GM23338 (cell line): ENCODE measurements around the gene MAG.

Source experiments
- POLR2AphosphoS5 ChIP-seq: IDR thresholded peaks from 2 replicates; pipeline ENCODE4 v1.6.1; 2016; ENCODE audit warnings: antibody characterized with exemption, low read depth
- TF ChIP-seq, protein P1 (sequence below), 2 experiments: fragments of 200-600 bp in 1 of 2; sonication (generic) in 1 of 2; conservative IDR thresholded peaks; 2 replicates each; pipeline versions ENCODE4 v1.5.1 to v1.6.1; 2016 to 2017; ENCODE audit warnings: antibody characterized with exemption in 2 of 2, low read depth in 2 of 2, mild to moderate bottlenecking in 2 of 2, moderate library complexity in 1 of 2
- TF ChIP-seq, protein P2 (sequence below): IDR thresholded peaks from one replicate; pipeline ENCODE4 v1.6.1; 2018; ENCODE audit warnings: antibody characterized with exemption; ENCODE audit not compliant: unreplicated experiment

DNA sequence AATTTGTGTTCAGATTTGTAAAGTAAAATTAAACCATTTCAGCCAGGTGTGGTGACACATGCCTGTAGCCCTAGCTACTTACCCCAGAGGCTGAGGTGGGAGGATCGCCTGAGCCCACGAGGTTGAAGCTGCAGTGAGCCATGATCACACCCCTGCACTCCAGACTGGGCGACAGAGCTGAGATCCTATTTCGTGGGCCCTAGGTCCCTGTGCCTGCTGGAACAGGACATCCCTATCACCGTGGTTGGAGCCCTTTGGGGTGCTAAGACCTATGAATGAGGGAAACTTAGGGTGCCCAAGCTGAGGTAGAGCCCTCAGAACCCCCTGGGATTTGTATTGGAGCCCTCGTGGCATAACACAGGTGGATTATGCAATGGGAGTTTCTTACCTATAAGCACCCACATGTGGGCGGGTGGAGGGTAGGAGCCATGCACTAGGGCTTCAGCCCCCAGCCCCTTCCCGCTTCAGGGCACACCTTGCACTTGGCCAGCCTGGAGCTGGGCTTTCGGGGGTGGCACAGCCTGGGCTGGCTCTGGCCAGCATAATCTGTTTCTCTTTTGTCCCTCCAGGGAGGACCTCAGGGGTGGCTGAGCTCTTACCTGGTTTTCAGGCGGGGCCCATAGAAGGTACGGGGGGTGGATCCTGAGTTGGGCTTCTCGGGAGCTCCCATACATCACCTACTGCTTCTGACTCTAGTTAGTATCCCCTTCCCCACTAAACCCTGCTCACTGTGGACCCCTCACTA, 30.4 kb upstream of the MAG start:
- TF ChIP-seq, protein P1, sequence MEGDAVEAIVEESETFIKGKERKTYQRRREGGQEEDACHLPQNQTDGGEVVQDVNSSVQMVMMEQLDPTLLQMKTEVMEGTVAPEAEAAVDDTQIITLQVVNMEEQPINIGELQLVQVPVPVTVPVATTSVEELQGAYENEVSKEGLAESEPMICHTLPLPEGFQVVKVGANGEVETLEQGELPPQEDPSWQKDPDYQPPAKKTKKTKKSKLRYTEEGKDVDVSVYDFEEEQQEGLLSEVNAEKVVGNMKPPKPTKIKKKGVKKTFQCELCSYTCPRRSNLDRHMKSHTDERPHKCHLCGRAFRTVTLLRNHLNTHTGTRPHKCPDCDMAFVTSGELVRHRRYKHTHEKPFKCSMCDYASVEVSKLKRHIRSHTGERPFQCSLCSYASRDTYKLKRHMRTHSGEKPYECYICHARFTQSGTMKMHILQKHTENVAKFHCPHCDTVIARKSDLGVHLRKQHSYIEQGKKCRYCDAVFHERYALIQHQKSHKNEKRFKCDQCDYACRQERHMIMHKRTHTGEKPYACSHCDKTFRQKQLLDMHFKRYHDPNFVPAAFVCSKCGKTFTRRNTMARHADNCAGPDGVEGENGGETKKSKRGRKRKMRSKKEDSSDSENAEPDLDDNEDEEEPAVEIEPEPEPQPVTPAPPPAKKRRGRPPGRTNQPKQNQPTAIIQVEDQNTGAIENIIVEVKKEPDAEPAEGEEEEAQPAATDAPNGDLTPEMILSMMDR (conservative IDR thresholded peaks at IDR 0.05; ENCODE audit: low read depth in 2 of 2) = no peak
- TF ChIP-seq POLR2AphosphoS5 = no peak
- TF ChIP-seq, protein P2, sequence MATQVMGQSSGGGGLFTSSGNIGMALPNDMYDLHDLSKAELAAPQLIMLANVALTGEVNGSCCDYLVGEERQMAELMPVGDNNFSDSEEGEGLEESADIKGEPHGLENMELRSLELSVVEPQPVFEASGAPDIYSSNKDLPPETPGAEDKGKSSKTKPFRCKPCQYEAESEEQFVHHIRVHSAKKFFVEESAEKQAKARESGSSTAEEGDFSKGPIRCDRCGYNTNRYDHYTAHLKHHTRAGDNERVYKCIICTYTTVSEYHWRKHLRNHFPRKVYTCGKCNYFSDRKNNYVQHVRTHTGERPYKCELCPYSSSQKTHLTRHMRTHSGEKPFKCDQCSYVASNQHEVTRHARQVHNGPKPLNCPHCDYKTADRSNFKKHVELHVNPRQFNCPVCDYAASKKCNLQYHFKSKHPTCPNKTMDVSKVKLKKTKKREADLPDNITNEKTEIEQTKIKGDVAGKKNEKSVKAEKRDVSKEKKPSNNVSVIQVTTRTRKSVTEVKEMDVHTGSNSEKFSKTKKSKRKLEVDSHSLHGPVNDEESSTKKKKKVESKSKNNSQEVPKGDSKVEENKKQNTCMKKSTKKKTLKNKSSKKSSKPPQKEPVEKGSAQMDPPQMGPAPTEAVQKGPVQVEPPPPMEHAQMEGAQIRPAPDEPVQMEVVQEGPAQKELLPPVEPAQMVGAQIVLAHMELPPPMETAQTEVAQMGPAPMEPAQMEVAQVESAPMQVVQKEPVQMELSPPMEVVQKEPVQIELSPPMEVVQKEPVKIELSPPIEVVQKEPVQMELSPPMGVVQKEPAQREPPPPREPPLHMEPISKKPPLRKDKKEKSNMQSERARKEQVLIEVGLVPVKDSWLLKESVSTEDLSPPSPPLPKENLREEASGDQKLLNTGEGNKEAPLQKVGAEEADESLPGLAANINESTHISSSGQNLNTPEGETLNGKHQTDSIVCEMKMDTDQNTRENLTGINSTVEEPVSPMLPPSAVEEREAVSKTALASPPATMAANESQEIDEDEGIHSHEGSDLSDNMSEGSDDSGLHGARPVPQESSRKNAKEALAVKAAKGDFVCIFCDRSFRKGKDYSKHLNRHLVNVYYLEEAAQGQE = no peak
